HG02970 (cell line): ENCODE data around the gene FBXO17.
A peak's percentile ranks its signal among the peaks of the same experiment; 100 is the strongest.
"Not testable (repeated sequence)": the region's sequence is repeated elsewhere in the genome, so short reads cannot be mapped to it uniquely, and the experiment has no call there.

Experiments used
- ATAC-seq: cut with Tn5 transposase; IDR thresholded peaks from one replicate; pipeline ENCODE4 v1.9.1; 2021; ENCODE audit warnings: mild to moderate bottlenecking, moderate library complexity, moderate number of reproducible peaks; ENCODE audit not compliant: unreplicated experiment, low FRiP score

Gene FBXO17

GRCh38 chr19:38980583-38981374 lies 5.2 kb upstream of the FBXO17 start:
- no peak for ATAC-seq

GRCh38 chr19:38979812-38980211 lies 4.3 kb upstream of the FBXO17 start:
- ATAC-seq: no peak

- no peak for ATAC-seq
These were observed 2.8 kb upstream of the FBXO17 start for GRCh38 chr19:38978326-38978689.

DNA sequence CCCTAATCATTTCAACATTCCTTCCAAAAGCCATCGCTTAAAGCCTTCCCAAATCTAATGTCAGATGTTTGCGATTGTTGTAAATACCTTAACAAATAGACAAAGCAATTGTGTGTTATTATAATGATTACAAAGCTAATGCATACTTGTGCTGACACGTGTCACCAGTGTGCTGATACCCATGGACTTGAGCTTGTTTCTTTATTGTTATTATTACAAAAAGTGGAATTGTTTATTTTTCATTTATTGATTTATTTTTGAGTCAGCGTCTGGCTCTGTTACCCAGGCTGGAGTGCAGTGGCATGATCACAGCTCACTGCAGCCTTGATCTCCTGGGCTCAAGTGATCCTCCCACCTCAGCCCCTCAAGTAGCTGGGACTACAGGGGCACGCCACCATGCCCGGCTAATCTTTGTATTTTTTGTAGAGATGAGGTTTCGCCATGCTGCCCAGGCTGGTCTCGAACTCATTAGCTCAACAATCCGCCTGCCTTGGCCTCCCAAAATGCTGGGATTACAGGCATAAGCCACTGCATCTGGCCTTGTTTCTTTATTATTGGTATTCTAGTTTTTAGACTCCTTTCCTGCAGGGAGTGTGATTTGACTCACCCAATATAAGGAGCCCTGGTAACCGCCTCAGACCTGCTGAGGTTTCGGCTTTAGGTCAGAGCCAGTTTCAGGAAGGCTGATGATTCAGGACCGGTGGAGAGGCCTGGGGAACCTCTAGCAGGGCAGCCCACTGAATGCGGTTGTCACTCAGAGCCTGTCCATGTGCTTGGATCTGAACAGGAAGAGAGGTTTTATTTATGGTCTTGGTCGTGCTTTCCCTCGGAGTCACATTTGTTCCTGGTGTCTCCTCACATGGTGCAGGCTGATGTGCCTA lies 2.1 kb upstream of the FBXO17 start:
- ATAC-seq: peak; percentile 61

DNA sequence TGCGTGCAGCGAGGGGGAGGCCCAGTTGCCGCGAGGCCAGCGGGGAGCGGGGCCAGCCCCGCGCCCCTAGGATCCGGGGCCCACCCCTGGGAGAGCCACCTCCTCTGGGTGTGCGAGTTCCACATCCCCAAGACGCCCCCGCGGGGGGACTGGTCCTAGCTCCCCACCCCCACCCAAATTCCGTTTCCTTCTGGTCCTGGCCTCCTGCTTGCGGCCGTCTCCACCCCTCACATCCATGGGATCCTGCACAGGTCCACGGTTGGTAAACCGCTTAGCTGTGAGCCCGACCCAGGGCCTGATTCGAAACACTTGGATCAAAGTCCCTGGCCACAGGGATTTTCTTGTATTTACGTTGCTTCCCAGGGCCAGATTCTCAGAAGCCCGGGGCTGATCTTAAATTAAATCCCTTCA lies 324 bp upstream of the FBXO17 start:
- no peak for ATAC-seq

DNA sequence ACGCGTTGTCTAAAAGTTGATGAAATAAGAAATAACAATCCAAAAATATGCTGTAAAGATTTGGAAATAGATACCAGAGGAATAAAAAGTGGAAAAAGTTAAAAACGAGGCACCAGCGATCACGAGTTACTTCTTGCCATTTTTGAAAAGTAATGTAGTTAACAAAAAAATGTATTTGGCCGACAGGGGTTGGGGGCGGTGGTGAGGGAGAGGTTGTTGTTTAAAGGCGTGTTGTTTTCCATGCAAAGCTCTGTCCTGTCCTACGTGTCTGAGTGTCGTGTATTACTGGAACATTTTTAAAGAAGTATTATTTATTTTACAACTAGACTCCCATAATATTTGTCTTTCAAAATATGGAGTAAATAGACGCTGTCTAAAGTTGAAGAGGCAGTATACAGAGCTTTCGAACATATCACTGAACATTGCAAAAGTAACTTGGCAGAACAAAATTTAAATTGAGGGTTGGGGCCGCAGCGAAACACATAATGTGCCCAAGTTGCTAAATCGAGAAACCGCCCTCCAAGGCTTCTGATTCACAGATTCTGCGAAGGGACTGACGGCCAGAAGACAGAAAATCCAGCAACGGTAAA lies 823 bp downstream of the FBXO17 start:
- no peak for ATAC-seq

- ATAC-seq: no peak
These were observed 3.9 kb downstream of the FBXO17 start for GRCh38 chr19:38971672-38972071.

DNA sequence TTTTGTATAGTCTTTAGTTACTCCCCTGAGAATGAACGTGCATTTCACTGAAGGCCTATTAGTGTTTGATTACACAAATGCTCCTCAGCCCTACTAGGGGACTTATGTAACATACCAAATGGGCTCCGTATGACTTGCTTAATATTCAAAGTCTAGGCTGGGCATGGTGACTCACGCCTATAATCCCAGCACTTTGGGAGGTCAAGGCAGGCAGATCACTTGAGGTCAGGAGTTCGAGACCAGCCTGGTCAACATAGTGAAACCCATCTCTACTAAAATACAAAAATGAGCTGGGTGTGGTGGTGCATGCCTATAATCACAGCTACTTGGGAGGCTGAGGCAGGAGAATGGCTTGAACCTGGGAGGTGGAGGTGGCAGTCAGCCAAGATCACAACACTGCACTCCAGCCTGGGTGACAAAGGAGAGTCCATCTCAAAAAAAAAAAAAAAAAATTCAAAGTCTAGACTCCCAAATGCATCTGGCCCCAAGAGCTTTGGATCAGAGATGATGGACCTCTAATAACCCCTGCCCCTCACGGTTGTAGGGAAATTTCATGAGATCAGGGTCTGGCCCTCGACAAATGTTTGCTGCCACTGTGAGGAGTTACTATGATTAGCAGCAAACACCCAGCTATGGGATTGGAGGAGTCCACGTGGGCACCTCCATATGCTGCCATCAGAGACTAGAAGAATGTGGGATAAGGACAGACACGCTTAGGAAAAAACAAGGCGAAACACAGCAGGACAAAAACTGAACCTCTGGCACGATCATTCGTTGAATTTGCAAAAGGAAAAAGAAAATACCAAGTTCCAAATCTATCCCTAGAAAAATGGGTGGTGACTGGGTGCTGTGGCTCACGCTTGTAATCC lies 4.6 kb downstream of the FBXO17 start:
- ATAC-seq: no peak

DNA sequence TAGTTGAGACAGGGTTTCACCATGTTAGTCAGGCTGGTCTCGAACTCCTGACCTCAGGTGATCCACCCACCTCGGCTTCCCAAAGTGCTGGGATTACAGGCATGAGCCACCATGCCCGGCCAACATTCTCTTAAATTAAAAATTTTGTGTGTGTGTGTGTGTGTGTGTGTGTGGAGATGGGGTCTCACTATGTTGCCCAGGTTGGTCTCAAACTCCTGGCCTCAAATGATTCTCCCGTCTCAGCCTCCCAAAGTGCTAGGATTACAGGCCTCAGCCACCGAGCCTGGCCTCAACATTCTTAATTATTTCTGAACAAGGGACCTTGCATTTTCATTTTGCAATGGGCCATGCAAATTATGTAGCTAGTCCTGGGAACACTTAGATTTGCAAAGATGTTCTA lies 9.4 kb downstream of the FBXO17 start:
- not testable (repeated sequence) for ATAC-seq

GRCh38 chr19:38964738-38965137 lies 10.8 kb downstream of the FBXO17 start:
- no peak for ATAC-seq

- ATAC-seq: no peak
These were observed 15.9 kb downstream of the FBXO17 start for GRCh38 chr19:38959618-38960017.

GRCh38 chr19:38958301-38958700 lies 17.2 kb downstream of the FBXO17 start:
- no peak for ATAC-seq

DNA sequence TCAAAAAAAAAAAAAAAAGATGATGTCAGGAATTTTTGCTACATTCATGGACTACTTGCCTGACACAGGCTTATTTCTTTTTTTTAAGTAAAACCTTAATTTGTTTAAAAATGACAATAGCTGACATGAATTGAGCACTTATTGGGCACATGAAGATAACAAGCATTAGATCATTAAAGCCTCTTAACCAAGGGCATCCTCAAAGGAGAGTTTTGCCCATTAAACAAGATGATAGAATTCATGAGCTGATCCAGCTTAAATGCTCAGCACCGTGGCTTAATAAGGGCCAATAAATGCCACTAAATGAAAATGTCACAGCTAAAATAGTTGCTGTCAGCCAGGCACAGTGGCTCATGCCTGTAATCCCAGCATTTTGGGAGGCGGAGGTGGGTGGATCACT lies 19.3 kb downstream of the FBXO17 start:
- no peak for ATAC-seq

DNA sequence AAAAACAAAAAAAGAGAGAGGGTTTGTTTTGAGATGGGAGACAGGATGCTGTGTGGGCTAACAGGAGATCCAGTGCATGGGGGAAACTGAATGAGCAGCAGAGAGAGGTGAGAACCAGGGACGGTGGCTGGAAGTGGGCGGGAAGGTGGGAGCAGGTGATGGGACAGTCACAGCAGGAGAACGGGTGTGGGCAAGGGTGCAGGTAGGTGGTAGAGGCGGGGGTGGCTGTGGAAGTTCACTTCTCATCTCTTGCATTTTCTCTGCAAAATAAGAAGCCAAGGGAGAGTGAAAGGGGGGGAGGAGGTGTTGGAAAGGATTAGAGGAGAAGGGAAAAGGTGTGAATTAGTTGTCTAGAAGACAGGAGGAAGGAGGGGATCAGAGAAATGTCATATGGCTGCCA lies 21.9 kb downstream of the FBXO17 start:
- ATAC-seq: no peak

DNA sequence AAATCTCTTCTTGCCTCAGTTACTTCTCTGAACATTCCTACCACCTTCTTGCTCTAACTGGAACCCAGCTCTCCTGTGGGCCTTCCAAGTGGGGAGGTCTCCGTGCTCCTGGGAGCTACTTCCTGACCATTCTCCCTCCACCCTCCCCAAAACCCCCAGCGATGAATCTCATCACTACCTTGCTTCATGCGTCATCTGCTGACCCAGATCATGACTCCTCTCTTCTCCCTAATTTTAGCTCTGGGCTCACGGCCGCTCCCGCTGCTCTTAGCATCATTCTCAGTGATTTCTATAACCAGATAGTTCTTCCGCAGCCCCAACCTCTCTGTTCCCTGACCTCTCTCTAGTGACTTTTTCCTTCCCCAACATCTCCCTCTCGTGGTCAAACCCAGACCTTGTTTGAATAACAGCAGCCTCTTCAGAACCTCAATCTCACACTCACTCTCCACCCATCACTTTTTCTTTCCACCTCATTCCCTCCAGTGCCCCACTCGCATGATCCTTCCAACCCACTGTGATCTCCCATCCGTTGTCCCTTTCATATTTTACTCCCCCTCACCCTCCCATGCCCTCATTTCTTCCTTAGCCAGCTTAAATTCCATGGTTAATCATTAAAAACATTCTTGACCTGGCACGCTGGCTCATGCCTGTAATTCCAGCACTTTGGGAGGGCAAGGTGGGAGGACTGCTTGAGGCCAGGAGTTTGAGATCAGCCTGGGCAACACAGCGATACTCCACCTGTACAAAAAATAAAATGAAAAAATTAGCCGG lies 23.0 kb downstream of the FBXO17 start:
- no peak for ATAC-seq

DNA sequence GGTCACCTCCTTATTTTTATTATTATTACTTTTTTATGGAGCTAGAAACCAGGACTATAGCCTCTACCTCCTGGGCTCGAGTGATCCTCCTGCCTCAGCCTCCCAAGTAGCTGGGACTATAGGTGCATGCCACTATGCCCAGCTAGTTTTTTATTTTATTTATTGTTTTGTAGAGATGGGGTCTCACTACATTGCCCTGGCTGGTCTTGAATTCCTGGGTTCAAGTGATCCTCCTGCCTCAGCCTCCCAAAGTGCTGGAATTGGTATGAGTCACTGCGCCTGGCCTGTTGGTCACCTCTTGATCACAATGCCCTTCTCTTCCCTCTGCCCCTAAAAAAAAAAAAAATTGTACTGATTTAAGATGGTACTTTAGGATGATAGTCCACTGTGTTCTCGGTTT lies 24.4 kb downstream of the FBXO17 start:
- no peak for ATAC-seq

DNA sequence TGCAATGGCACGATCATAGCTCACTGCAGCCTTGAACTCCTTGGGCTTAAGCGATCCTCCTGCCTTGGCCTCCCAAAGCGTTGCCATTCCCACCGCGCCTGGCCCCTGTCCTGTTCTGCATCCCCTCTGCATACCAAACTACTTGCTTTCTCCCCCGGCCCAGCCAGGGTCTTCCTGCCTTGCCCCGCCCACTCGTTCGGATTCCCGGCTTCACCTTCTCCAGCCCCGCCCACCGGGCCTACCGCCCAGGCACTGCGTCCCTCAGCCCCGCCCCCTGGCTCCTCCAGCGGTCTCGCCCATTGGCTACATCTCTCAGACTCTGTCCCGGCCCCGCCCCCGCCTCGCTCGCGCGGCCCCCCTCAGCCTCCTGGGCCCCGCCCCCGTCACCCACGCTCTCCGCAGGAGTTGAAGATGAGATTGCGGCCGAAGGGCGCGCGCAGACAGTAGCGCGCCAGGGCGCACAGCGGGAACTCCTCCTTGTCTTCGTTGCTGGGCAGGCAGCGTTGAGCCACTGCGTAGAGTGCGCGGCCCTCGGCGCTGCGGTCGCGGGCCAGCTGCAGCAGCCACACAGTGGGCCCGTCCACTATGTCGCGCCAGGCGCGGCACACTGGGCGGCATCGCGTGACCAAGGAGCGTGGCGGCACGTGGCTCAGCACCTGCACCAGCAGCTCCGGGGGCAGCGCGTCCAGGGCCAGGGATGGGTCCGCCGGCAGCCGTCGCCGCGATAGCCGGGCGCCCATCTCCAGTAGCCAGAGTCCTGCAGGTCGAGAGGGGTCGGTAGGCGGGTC lies 25.8 kb downstream of the FBXO17 start:
- no peak for ATAC-seq

GRCh38 chr19:38946229-38947010 lies 29.1 kb downstream of the FBXO17 start:
- no peak for ATAC-seq
